HG02981 (cell line): Measurements from ENCODE around the gene NPDC1.
A peak's percentile ranks its signal among the peaks of the same experiment; 100 is the strongest.

Experiments used
- ATAC-seq: cut with Tn5 transposase; IDR thresholded peaks from one replicate; pipeline ENCODE4 v1.9.1; 2021; ENCODE audit warnings: mild to moderate bottlenecking, moderate library complexity; ENCODE audit not compliant: unreplicated experiment

Gene NPDC1

GRCh38 chr9:137046088-137046787, at the start of gene NPDC1:
TSS of gene NPDC1 (minus strand) at chr9:137046177. CDS start at chr9:137045989, 188 bp downstream.
- no peak for ATAC-seq

- ATAC-seq, result no peak
These were observed 43.4 kb upstream of the NPDC1 start for GRCh38 chr9:137089232-137089947.

- no peak for ATAC-seq
These were observed 42.1 kb upstream of the NPDC1 start for GRCh38 chr9:137088121-137088520.

GRCh38 chr9:137087409-137087925, 41.5 kb upstream of the NPDC1 start:
- no peak for ATAC-seq

GRCh38 chr9:137086531-137087408, 40.8 kb upstream of the NPDC1 start, which contains the start of gene MAN1B1:
TSS of gene MAN1B1 (plus strand) at chr9:137086985. CDS start at chr9:137087000, 15 bp downstream.
- peak; percentile 79 for ATAC-seq

- no peak for ATAC-seq
These were observed 40.0 kb upstream of the NPDC1 start for GRCh38 chr9:137085920-137086530.

GRCh38 chr9:137084526-137084925, 38.5 kb upstream of the NPDC1 start:
- no peak for ATAC-seq

GRCh38 chr9:137083394-137084004, 37.5 kb upstream of the NPDC1 start:
- no peak for ATAC-seq

GRCh38 chr9:137082925-137083290, 36.9 kb upstream of the NPDC1 start:
- ATAC-seq, result no peak

GRCh38 chr9:137082222-137082924, 36.4 kb upstream of the NPDC1 start:
- ATAC-seq, result no peak

GRCh38 chr9:137080260-137081122, 34.5 kb upstream of the NPDC1 start:
- ATAC-seq, result no peak

GRCh38 chr9:137079401-137079787, 33.4 kb upstream of the NPDC1 start:
- ATAC-seq, result no peak

- no peak for ATAC-seq
These were observed 32.9 kb upstream of the NPDC1 start for GRCh38 chr9:137078701-137079400.

- ATAC-seq, result peak; percentile 26
These were observed 32.0 kb upstream of the NPDC1 start for GRCh38 chr9:137077758-137078693.

- peak; percentile 62 for ATAC-seq
These were observed 31.2 kb upstream of the NPDC1 start, which contains the start of gene UAP1L1 for GRCh38 chr9:137077010-137077747. TSS of gene UAP1L1 (plus strand) at chr9:137077517. CDS start at chr9:137077533, 16 bp downstream.

GRCh38 chr9:137076636-137077009, 30.6 kb upstream of the NPDC1 start:
- no peak for ATAC-seq
